NCI-H1694 treated with DMSO at 0.1 percent for 48 hours (cell line): ENCODE data around the gene WDR81.
"Not testable (repeated sequence)": the region's sequence is repeated elsewhere in the genome, so short reads cannot be mapped to it uniquely, and the experiment has no call there.

Experiments
- DNase-seq: peaks from one replicate; lab custom pipeline; 2025; lab: John Stamatoyannopoulos, UW

The WDR81 gene

GRCh38 chr17:1713160-1713877, 11.2 kb upstream of the WDR81 start:
- no peak for DNase-seq

GRCh38 chr17:1713878-1714426, 10.6 kb upstream of the WDR81 start:
- DNase-seq: peak; percentile 64

- peak; percentile 13 for DNase-seq
Measured at GRCh38 chr17:1714427-1714979, 10.0 kb upstream of the WDR81 start.

- DNase-seq: no peak
Measured at GRCh38 chr17:1714980-1715802, 9.3 kb upstream of the WDR81 start.

GRCh38 chr17:1715803-1716075, 8.8 kb upstream of the WDR81 start:
- no peak for DNase-seq

GRCh38 chr17:1716076-1716911, 8.2 kb upstream of the WDR81 start:
- DNase-seq: peak; percentile 99

- DNase-seq: peak; percentile 94
Measured at GRCh38 chr17:1716912-1717695, 7.4 kb upstream of the WDR81 start.

- no peak for DNase-seq
Measured at GRCh38 chr17:1718362-1719165, 5.9 kb upstream of the WDR81 start.

- peak; percentile 20 for DNase-seq
Measured at GRCh38 chr17:1720856-1721386, 3.6 kb upstream of the WDR81 start.

GRCh38 chr17:1722022-1722421, 2.5 kb upstream of the WDR81 start:
- not testable (repeated sequence) for DNase-seq

- DNase-seq: no peak
Measured at GRCh38 chr17:1724869-1725641, 551 bp downstream of the WDR81 start.

- DNase-seq: no peak
Measured at GRCh38 chr17:1725642-1726511, 1.4 kb downstream of the WDR81 start.

GRCh38 chr17:1726626-1727257, 2.2 kb downstream of the WDR81 start:
- DNase-seq: no peak

- DNase-seq: no peak
Measured at GRCh38 chr17:1727258-1727789, 2.8 kb downstream of the WDR81 start.

GRCh38 chr17:1727876-1728630, 3.5 kb downstream of the WDR81 start:
- DNase-seq: no peak

- no peak for DNase-seq
Measured at GRCh38 chr17:1729966-1730325, 5.4 kb downstream of the WDR81 start.
